ENCODE data around the gene PSMB10.

Gene PSMB10

GRCh38 chr16:67963662-67964321 lies 27.1 kb upstream of the PSMB10 start:
- no peak for DNase-seq

GRCh38 chr16:67963292-67963661 lies 26.6 kb upstream of the PSMB10 start:
- DNase-seq: no peak

- no peak for DNase-seq
Observed at GRCh38 chr16:67962135-67962534, 25.5 kb upstream of the PSMB10 start.

- DNase-seq: no peak
Observed at GRCh38 chr16:67961551-67961957, 24.9 kb upstream of the PSMB10 start.

DNA sequence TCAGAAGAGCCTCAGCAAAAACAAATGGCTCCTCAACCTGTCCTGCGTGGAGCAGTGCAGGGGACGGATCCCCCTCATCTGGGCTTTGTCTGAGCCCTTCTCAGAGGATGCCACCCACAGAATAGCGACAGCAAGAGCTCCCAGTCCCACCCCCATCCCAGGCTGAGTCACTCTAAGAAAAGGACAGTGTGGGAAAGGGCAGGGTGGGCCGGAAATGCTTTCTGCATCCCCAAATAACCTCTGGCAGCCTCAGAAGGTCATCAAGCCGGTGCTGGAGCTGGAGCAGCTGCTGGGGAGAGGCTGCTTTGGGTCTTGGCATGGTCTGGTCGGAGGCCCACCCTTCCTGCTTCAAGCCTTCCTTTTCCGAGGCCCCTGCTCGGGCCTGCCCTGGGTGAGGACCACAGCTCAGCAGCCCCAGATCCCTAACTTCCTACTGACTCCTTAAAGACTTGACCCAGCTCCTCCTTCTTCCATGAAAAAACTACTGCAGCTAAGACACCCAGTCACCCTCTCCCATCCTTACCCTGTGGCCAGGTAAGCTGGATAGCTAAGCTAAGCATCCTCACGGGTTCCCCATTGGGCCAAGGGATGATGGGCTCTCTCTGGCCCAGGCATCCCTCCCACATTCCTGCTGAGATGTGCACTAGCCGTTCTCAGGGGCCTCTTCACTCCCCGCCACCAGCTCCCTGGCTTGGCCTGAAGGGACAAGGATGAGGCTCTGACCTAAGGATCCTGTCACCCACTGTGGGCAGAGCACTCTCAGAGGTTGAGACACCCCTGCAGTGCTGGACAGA lies 23.1 kb upstream of the PSMB10 start:
- no peak for DNase-seq

- no peak for DNase-seq
Observed at GRCh38 chr16:67957622-67958021, 21.0 kb upstream of the PSMB10 start.

GRCh38 chr16:67954421-67955196 lies 18.0 kb upstream of the PSMB10 start:
- DNase-seq: no peak

GRCh38 chr16:67953641-67954375 lies 17.2 kb upstream of the PSMB10 start:
- DNase-seq: no peak

- no peak for DNase-seq
Observed at GRCh38 chr16:67951485-67951884, 14.8 kb upstream of the PSMB10 start.

DNA sequence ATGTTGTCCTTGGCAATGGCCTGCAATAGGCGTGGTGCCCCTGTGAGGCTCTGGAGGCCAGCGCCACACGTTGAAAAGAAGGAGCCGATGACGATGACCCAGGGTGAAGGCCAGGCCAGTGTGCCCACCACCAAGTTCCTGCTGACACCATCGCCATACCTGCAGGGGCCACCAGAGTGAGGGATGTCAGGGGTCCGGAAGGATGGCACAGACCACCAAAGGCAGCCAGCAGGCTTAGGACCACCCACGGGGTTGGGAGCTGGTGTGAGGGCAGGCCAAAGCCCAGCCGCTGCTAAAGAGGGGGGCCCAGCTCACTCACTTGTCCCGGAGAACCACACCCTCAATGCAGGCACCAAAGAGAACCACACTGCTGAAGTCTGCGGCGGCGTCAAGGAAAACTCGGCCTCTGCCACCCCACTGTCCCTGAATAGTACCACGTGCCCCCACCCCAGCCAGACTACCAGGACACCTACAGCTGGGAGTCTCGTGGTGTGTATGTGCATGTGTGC lies 13.7 kb upstream of the PSMB10 start:
- DNase-seq: no peak

DNA sequence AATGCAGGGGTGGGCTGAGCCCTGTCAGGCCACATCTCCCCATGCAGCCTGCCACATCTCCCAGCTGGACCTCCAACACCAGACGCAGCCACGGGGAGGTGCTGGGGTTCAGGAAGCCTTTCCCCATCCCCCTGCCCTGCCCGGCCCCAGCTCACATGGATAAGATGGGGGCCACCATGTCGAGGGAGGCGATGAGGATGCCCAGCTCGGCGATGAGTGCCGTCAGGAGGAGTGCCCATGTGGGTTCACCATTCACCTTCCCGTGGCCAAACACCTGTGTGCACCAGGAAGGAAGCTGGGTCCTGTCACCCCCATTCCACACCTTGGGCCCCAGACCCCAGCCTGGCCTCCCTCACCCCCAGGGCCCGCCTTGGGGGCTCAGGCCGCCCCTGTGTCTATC lies 13.0 kb upstream of the PSMB10 start:
- DNase-seq: no peak

- DNase-seq: no peak
Observed at GRCh38 chr16:67948015-67948414, 11.4 kb upstream of the PSMB10 start.

- no peak for DNase-seq
Observed at GRCh38 chr16:67946966-67947558, 10.4 kb upstream of the PSMB10 start.

GRCh38 chr16:67946128-67946569 lies 9.5 kb upstream of the PSMB10 start:
- DNase-seq: no peak

- DNase-seq: no peak
Observed at GRCh38 chr16:67945392-67945933, 8.8 kb upstream of the PSMB10 start.

DNA sequence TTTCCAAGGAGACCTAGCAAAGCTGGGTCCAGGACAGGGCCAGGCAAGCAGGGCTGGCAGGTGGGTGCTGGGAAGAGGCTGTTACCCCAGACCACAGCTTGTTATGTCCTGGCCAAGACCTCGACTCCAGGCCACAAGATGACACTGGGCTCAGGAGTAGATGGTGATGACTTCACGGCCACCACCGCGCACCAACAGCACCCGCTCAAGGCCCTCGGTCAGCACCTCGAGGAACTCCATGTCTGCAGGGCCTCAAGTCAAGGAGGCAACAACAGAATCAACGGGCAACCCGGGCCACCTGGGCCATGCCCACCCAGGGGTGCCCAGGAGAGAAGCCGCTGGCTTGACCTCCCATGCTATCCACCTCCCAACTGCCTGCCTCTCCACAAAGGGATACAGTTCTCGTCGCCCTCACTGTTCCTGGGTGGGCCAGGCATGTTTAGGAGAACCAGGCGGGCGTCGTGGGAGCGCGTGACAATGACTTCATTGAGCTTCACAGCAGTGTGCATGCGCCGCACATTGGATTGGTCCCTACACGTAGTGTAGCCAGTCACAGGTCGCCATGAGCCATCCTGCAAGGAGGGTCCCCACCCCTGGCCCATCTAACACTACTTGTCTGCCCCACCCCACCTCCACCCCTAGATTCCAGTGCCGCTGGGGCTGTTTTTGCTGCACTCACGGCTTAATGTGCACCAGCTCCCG lies 8.2 kb upstream of the PSMB10 start:
- DNase-seq: no peak

GRCh38 chr16:67943619-67944504 lies 7.2 kb upstream of the PSMB10 start, which contains the start of gene LCAT:
TSS of gene LCAT (minus strand) at chr16:67944120. CDS start at chr16:67944101, 19 bp downstream.
- DNase-seq: no peak

- no peak for DNase-seq
Observed at GRCh38 chr16:67943256-67943618, 6.6 kb upstream of the PSMB10 start.

GRCh38 chr16:67942510-67943255 lies 6.0 kb upstream of the PSMB10 start:
- DNase-seq: no peak

DNA sequence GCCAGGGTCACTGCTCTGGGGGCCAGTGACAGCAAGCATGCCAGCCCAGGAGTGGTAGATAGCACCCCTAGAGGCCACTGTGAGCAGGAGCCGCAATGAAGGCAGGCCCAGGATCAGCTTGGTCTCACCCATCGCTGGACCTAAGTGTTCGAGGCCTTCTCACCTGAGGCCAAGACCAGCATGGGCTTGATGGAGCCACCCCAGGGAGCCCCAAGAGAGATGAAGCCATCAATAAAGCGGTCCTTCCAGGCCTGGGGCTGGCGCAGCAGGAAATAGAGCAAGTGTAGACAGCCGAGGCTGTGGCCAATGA lies 5.5 kb upstream of the PSMB10 start:
- DNase-seq: no peak

All from activated gamma-delta T cell (primary cell).